Loucy (cell line): ENCODE results near the gene AHDC1.

Experiments used
- CTCF ChIP-seq: fragments of 200-600 bp; sonication (generic); conservative IDR thresholded peaks from 2 replicates; pipeline ENCODE4 v1.5.1; 2014; ENCODE audit warnings: mild to moderate bottlenecking, antibody characterized with exemption, low read length
- EZH2phosphoT487 ChIP-seq: fragments of 200-600 bp; IDR thresholded peaks from 2 replicates; pipeline ENCODE4 v1.6.1; 2018; ENCODE audit warnings: antibody characterized with exemption, mild to moderate bottlenecking, moderate library complexity, borderline replicate concordance

DNA sequence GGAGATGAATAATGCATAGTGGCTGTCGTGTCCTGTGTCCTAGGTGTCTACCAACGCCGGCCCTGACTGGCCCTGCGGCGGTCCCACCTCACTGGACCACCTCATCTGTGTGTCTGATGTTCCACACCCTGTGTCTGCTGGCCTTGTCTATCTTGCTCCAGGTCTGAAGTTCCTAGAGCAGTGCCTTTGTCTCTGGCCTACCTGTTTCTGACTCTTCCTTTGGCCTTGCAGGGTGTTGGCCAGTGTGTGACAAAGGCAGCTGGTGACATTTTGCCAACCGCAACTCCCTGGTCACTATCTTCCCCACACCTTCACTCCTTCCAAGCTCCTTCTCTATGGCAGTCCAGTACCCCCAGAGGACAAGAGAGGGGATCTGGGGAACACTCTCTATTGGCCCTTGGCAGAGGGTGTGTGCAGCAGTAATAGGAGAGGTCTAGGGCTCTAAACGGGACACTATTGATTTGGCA lies 1.4 kb upstream of the AHDC1 start:
- TF ChIP-seq CTCF (no peak), EZH2phosphoT487 (no peak)
